ENCODE data around the gene RYR1.

GRCh38 chr19:38392707-38393308, 40.7 kb upstream of the RYR1 start:
- TF ChIP-seq POLR2A (IDR thresholded peaks at IDR 0.05; ENCODE audit: borderline replicate concordance, extremely low read depth, insufficient read depth, insufficient read length) (no peak), EZH2phosphoT487 (IDR thresholded peaks at IDR 0.05; ENCODE audit: borderline replicate concordance) (no peak), POLR2AphosphoS5 (IDR thresholded peaks at IDR 0.05; ENCODE audit: low read depth, low read length) (no peak), CTCF (IDR thresholded peaks at IDR 0.05 in 2 of 3, conservative IDR thresholded peaks at IDR 0.05 in 1 of 3; ENCODE audit: borderline replicate concordance in 1 of 3, insufficient read depth in 1 of 3, low read depth in 2 of 3, low read length in 2 of 3) (no peak)

Data from HCT116 (cell line).